ENCODE data around the gene RGL1.

RGL1 gene

DNA sequence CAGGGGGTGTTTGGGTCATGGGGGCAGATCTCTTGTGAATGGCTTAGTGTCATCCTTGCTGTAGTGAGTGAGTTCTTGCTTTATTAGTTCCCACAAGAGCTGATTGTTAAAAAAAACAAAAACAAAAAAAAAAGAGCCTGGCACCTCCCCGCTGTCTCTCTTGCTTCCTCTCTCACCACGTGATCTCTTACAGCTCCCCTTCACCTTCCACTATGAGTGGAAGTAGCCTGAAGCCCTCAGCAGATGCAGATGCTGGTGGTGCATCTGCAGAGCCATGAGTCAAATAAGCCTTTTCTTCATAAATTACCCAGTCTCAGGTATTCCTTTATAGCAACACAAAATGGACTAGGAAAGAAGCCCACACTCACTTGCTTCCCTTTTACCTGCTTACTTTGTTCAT is 17.2 kb upstream of the RGL1 start:
- DNase-seq, result no peak

DNA sequence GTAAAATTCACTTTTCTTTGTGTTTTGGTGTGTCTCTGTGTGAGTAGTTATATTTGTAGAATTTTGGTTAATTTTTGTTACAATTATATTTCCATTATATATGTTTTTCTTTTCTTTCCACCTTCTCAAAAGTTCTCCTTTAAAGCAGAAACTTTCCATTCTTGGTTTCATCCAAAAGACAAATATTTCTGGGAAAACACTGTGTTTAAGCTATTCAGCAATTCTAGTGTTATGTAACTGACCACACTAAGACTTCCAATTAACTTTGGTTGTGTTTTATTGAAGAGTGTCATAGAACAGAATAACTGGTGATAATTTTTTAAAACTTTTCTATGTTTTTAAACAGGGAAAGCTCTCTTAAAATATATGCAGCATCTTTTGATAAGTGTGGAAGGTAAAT is 13.6 kb upstream of the RGL1 start:
- DNase-seq, result no peak

DNA sequence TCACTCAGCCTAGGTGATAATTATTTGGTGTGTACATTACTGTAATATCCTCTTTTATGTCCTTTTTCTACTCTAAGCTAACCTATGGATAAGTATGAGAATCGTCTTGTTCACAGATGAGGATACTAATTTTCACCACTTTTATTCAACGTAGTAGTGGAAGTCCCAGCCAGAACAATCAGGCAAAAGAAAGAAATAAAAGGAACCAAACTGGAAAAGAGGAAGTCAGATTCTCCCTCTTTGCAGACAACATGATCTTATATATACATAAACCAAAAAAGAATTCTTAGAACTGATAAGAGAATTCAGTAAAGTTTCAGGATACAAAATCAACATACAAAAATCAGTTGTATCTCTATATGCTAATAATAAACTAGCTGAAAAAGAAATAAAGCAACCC is 12.6 kb upstream of the RGL1 start:
- DNase-seq, result no peak

- DNase-seq, result no peak
These were observed 10.8 kb upstream of the RGL1 start for GRCh38 chr1:183794088-183794487.

DNA sequence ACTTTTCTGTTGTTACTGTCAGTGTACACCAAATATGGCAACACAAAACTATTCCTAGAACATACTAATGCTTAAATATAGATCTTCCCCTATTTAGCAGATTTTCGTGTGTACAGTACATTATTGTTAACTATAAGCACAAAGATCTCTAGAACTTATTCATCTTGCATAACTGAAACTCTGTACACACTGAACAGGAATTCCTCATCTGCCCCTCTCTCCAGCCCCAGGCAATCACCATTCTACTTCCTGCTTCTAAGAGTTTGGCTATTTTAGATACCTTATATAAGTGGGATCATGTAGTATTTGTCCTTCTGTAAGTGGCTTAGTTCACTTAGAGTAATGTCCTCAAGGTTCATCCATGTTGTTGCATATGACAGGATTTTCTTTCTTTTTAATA is 4.5 kb upstream of the RGL1 start:
- no peak for DNase-seq

DNA sequence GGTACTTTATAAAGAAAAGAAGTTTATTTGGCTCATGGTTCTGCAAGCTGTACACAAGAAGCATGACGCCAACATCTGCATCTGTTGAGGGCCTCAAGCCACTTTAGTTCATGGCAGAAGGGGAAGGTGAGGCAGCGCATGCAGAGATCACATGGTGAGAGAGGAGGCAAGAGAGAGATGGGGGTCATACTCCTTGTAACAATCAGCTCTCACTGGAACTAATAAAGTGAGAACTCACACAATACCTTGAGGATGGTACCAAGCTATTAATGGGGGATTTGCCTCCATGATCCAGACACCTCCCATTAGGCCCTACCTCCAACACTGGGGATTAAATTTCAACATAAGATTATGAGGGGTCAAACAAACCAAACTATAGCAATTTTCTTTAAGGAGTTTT is 3.3 kb upstream of the RGL1 start:
- DNase-seq, result no peak

- DNase-seq, result no peak
These were observed 533 bp upstream of the RGL1 start for GRCh38 chr1:183804387-183804786.

GRCh38 chr1:183806125-183806524 is 1.2 kb downstream of the RGL1 start:
- no peak for DNase-seq

- no peak for DNase-seq
These were observed 1.8 kb downstream of the RGL1 start for GRCh38 chr1:183806675-183807074.

- no peak for DNase-seq
These were observed 2.7 kb downstream of the RGL1 start for GRCh38 chr1:183807549-183808168.

DNA sequence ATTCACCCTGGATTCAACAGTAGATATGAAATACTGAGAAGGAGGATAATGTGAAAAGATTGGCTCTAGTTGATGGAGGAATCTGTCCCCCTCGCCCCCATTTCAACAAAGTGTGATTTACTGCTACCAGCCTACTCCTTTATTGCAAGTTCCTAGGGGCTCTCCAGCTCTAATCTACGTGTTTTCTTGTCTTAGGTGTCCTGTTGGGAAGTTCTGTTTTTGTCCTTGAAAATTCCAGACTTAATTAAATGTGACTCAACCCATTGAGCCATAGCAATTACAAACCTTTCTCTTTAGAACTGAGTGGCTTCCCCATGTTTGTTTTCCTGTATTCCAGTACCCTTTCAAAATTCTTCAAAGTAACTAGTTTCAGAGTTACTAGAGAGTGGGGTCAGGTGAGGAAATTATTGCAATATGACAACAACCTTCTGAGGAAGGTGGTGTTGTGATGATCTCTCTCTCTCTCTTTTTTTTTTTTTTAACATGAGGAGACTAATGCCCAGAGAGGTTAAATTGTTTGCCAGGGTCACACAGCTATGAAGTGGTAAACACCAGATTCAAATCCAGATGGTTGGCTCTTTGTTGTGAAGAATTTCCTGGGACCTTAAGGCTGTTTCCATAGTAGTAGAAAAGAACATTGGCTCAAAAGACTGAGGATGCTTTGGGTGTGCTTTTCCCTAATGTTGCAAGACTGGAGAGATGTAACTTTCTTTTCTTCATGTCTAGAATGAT is 3.5 kb downstream of the RGL1 start:
- no peak for DNase-seq

DNA sequence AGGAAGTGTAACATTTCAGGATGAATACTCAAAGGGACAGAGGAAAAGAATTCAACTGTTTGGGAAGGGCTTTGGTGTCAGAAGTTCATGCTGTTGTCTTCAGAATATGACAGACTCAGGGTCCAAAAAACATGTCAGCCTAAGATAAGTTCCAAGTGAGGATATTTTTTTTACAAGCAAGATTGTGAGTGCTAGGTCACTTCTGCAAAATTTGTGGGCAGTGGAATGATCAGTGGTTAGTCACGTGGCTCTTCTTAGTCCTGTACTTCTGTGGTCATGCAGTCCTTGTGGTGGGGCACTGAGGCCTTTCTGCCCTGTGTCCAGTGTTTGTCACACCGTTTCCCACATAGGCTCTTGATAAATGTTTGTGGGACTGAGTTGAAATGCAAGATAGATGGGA is 5.2 kb downstream of the RGL1 start:
- DNase-seq, result no peak

DNA sequence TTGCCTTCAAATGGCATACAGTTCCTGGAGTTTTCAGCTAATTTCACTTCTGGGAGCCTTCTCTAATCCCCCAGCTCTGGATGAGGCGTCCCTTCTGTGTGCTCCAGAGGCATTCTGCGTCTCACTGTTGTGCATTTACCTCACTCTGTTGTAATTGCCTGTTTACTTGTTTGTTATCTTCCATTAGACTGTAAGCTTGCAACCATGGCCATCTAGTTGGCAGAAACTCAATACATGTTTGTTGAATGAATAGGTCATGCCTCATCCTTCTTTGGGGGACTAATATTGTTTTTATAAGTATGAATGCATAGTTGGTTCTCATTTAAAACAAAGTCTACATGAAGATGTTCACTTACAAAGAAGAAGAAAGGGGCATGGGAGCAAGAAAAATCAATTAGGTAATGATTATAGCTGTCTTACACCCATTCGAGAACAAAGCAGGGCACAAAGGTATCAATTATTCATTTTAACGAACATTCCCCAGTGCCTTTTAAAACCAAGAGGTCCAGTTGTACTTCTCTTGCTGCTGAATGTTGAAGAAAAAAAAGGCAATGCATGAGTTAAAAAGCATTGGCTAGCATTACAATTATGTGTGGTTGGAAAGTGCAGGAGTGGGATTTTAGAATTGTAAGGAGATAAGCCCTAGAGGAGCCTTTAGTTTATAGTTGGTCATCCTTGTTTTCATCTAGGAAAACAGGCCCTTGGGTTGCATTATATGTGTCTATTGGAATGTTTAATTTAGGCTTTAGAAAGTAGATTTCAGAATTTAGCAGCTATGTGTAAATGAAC is 6.0 kb downstream of the RGL1 start:
- DNase-seq, result no peak

DNA sequence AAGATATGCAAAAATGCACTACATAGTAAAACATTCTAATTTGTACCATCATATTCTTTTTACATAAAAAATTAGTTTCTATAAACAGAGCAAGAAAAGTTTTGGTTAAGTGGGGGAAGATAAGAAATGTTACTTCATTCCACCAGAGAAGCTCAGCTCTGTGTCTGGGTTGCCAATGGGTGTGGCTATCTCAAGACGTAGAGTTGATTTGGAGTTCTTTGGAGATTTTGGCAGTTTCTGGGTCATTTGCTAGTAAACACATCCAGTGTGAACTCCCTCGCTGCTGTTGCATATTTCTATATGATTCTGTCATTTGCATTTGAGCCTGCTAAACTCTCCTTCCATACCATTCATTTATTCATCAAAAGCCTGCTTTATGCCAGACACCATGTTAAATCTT is 7.2 kb downstream of the RGL1 start:
- DNase-seq, result no peak

GRCh38 chr1:183812686-183813569 is 8.0 kb downstream of the RGL1 start:
- DNase-seq, result no peak

- DNase-seq, result no peak
These were observed 9.3 kb downstream of the RGL1 start for GRCh38 chr1:183814121-183814681.

- no peak for DNase-seq
These were observed 11.2 kb downstream of the RGL1 start for GRCh38 chr1:183816110-183816509.

GRCh38 chr1:183817576-183818288 is 12.8 kb downstream of the RGL1 start:
- no peak for DNase-seq

- DNase-seq, result no peak
These were observed 14.1 kb downstream of the RGL1 start for GRCh38 chr1:183819059-183819458.

- DNase-seq, result no peak
These were observed 16.5 kb downstream of the RGL1 start for GRCh38 chr1:183821309-183821888.

GRCh38 chr1:183821889-183822611 is 17.1 kb downstream of the RGL1 start:
- DNase-seq, result no peak
